Skeletal muscle tissue (tissue), 4 donors: ENCODE results near the gene ZBTB2. TPM values are rescaled to one million over a fixed set of nuclear protein-coding genes. Genes with fewer than 3 reads are reported as not detected.

Experiments used
- H3K27ac ChIP-seq: one replicate; pipeline ENCODE4 v1.7.0; 2013; ENCODE audit warnings: mild to moderate bottlenecking, low read depth, low read length, inconsistent platforms
- H3K27me3 ChIP-seq, 3 donors: one replicate each; pipeline ENCODE4 v1.7.0; 2013; ENCODE audit warnings: low read length in 3 of 3; ENCODE audit not compliant: control insufficient read depth in 3 of 3, insufficient read depth in 3 of 3
- H3K36me3 ChIP-seq, 3 donors: one replicate each; pipeline ENCODE4 v1.7.0; 2013; ENCODE audit warnings: low read length in 3 of 3; ENCODE audit not compliant: control insufficient read depth in 3 of 3, insufficient read depth in 3 of 3
- H3K4me1 ChIP-seq, 3 donors: one replicate each; pipeline ENCODE4 v1.7.0; 2013; ENCODE audit warnings: low read length in 3 of 3, mild to moderate bottlenecking in 3 of 3; ENCODE audit not compliant: control insufficient read depth in 3 of 3, insufficient read depth in 3 of 3
- H3K4me3 ChIP-seq, 3 donors: one replicate each; pipeline ENCODE4 v1.7.0; 2013; ENCODE audit warnings: low read length in 3 of 3
- H3K9ac ChIP-seq, 3 donors: one replicate each; pipeline ENCODE4 v1.7.0; 2013; ENCODE audit warnings: low read length in 3 of 3, mild to moderate bottlenecking in 3 of 3, moderate library complexity in 2 of 3, low read depth in 1 of 3
- H3K9me3 ChIP-seq, 3 donors: one replicate each; pipeline ENCODE4 v1.7.0; 2013; ENCODE audit warnings: low read length in 3 of 3; ENCODE audit not compliant: control insufficient read depth in 3 of 3
- total RNA-seq: library from RNA; depleted of rRNA; stranded (reverse); fragments of >200 nt; gene quantifications from one replicate; pipeline ENCODE4 v1.2.3, GENCODE V29; 2014
- donor health status: Osteomylitis.

The ZBTB2 gene
- total RNA-seq, 1 donor from 2014 or later: 5.7 TPM

DNA sequence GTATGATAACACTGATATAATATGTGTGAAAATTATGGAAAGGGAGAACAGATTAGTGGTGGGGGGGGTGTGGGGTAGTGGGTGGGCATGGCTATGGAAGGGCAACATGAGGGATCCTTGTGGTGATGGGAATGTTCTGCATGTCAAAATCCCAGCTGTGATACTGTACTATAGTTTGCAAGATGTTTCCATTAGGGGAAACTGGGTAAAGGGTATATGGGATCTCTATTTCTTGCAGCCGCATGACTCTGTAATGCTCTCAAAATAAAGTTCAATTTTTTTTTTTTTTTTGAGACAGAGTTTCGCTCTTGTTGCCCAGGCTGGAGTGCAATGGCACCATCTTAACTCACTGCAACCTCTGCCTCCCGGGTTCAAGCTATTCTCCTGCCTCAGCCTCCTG, 14.3 kb downstream of the ZBTB2 start:
- H3K9ac ChIP-seq: no peak overlapping the region
- peaks cover 5 to 19% (median 8%) of the 10 kb centered on the region in 3 donors for H3K4me1 ChIP-seq
- H3K9me3 ChIP-seq: no peaks in the 10 kb centered on the region
- H3K4me3 ChIP-seq: no peak overlapping the region
- no peak overlapping the region for H3K27ac ChIP-seq
- H3K27me3 ChIP-seq: no peaks in the 10 kb centered on the region
- peaks cover 2 to 6% (median 6%) of the 10 kb centered on the region in 3 donors for H3K36me3 ChIP-seq

DNA sequence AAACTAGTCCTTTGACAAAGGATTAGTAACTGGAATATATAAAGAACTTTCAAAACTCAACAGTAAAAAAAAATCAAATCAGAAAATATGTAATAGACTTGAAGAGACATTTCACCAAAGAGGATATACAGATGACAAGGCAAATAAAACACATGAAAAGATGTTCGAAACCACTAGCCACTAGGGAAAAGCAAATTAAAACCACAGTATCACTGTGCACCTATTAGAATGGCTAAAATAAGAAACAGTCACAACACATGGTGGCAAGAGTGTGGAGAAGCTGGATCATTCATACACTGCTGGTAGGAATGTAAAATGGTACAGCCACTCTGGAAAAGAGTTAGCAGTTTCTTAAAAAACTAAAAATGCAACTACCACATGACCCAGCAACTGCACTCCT, 14.9 kb downstream of the ZBTB2 start:
- H3K27ac ChIP-seq: no peak overlapping the region
- no peaks in the 10 kb centered on the region for H3K9me3 ChIP-seq
- peaks cover 3 to 11% (median 6%) of the 10 kb centered on the region in 3 donors for H3K36me3 ChIP-seq

GRCh38 chr6:151375833-151376232, 15.5 kb downstream of the ZBTB2 start:
- no peaks in the 10 kb centered on the region for H3K27me3 ChIP-seq
- H3K9ac ChIP-seq: no peak overlapping the region
- no peak overlapping the region for H3K27ac ChIP-seq
- no peaks in the 10 kb centered on the region for H3K9me3 ChIP-seq
- H3K36me3 ChIP-seq: peaks cover 7 to 17% (median 10%) of the 10 kb centered on the region in 3 donors
- H3K4me1 ChIP-seq: peaks cover 5 to 16% (median 9%) of the 10 kb centered on the region in 3 donors
- no peak overlapping the region for H3K4me3 ChIP-seq

More for the DNA sequence above, 14.9 kb downstream of the ZBTB2 start:
- peaks cover 5 to 19% (median 8%) of the 10 kb centered on the region in 3 donors for H3K4me1 ChIP-seq
- no peak overlapping the region for H3K9ac ChIP-seq
- H3K4me3 ChIP-seq: no peak overlapping the region
- H3K27me3 ChIP-seq: no peaks in the 10 kb centered on the region

DNA sequence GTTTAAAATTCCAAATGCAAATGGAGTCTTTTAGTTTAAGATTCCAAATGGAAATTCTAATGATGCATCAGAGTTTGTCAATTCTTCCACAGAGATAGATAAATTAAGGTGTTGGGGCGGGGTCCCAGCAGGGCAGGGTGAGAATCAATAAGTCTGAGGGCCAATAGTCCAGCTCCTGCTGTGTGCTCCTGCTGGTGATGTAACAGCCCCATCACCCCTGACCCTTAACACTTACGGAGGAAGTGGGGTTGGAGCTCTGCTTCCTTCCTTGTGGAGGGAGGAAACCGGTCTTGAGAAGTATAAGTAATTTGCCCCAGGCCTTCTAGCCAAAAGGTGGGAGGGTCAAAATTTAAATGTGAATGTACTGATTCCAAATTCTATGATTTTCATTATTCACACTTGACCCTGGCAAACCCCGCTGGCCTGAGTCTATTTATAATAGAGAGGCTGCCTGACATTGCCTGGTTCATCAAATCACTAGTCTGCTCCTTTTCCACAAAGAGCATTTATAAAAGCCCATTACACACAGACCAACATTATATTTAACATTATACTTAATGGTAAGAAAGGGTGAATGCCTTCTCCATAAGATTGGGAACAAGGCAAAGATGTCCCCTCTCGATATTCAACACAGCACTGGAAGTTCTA, 17.2 kb downstream of the ZBTB2 start:
- Histone ChIP-seq H3K9me3 (no peaks in the 10 kb centered on the region), H3K27ac (peak overlapping the region; percentile 45), H3K9ac (no peak overlapping the region), H3K4me3 (no peak overlapping the region), H3K27me3 (no peaks in the 10 kb centered on the region), H3K36me3 (peaks cover 8 to 18% (median 10%) of the 10 kb centered on the region in 3 donors), H3K4me1 (peaks cover 0 to 14% (median 10%) of the 10 kb centered on the region in 3 donors)

- Histone ChIP-seq H3K27me3 (no peaks in the 10 kb centered on the region), H3K4me3 (no peak overlapping the region), H3K9ac (no peak overlapping the region), H3K36me3 (peaks cover 10 to 18% (median 10%) of the 10 kb centered on the region in 3 donors), H3K4me1 (peaks cover 0 to 14% (median 10%) of the 10 kb centered on the region in 3 donors), H3K27ac (no peak overlapping the region), H3K9me3 (no peaks in the 10 kb centered on the region)
Measured at GRCh38 chr6:151372164-151372563, 19.2 kb downstream of the ZBTB2 start.

DNA sequence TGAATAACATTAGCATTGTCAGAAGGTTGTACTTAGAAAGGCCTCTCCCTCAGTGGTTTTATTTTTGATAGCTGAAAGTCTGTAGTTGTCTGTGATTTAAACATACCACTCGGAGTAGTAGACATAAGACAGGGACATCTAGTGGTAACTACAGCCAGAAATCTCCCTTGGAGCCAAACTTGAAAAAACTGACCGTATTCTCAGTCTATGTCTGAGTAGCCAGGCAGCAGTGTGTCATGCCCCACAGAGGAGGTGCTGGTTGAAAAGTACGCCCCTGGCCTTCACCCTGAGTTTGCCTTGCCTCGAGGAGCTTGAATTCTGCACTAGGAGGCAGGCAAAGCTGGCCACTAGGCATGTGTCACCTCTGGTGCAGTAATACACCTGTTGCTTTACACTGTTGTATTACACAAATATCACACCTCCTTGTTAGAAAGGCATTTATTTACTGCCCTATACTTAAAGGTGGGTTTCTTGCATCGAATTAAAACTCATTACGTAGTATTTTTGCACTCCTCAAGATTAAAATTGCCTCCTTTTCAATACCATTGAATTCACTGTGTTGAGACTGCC, 20.8 kb downstream of the ZBTB2 start:
- H3K9ac ChIP-seq: no peak overlapping the region
- no peaks in the 10 kb centered on the region for H3K9me3 ChIP-seq
- H3K4me1 ChIP-seq: peaks cover 0 to 14% (median 10%) of the 10 kb centered on the region in 3 donors
- no peak overlapping the region for H3K4me3 ChIP-seq
- no peak overlapping the region for H3K27ac ChIP-seq
- no peaks in the 10 kb centered on the region for H3K27me3 ChIP-seq
- H3K36me3 ChIP-seq: peaks cover 21 to 31% (median 22%) of the 10 kb centered on the region in 3 donors

- Histone ChIP-seq H3K4me1 (no peaks in the 10 kb centered on the region), H3K27me3 (no peaks in the 10 kb centered on the region), H3K4me3 (no peak overlapping the region), H3K36me3 (peaks cover 25 to 42% (median 32%) of the 10 kb centered on the region in 3 donors), H3K27ac (no peak overlapping the region), H3K9me3 (no peaks in the 10 kb centered on the region), H3K9ac (no peak overlapping the region)
Measured at GRCh38 chr6:151365233-151365632, 26.1 kb downstream of the ZBTB2 start.

DNA sequence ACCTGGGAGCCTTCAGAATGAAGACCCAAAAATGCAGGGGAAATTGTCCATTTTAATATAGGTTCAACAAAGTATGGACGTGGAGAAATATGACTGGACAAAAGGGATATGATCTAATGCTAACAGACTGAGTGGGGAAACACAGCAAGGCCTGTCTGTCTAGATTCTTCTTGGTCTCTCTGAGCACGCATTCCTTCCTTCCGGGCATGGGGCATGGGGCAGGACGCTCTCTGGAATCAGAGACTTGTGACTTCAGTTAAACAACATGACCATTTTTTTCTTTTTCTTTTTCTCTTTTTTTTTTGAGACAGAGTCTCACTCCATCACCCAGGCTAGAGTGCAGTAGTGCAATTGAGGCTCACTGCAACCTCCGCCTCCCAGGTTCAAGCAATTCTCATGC, 31.9 kb downstream of the ZBTB2 start:
- Histone ChIP-seq H3K36me3 (peaks cover 11 to 23% (median 13%) of the 10 kb centered on the region in 3 donors), H3K4me3 (no peak overlapping the region), H3K4me1 (no peaks in the 10 kb centered on the region), H3K27me3 (no peaks in the 10 kb centered on the region), H3K27ac (no peak overlapping the region), H3K9me3 (no peaks in the 10 kb centered on the region), H3K9ac (no peak overlapping the region)

DNA sequence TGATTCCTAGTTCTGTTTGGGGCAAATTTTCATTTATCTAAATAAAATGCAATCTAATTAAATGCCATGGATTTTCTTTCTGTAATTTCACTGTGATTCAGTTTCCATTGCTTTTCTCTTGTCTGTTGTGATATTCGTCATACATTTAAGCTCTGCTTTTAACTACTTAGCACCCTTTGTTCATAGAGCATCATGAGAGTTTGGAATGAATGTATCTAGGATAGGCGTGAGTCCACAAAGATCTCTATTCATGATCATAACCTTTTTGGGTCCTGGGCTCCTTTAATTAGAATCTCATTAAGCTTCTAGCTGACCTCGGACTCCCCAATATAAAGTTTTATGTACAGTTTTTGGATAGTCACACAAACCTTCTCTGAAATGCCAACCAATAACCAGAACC, 32.9 kb downstream of the ZBTB2 start:
- Histone ChIP-seq H3K27me3 (no peaks in the 10 kb centered on the region), H3K4me1 (no peaks in the 10 kb centered on the region), H3K9me3 (no peaks in the 10 kb centered on the region), H3K27ac (no peak overlapping the region), H3K9ac (no peak overlapping the region), H3K36me3 (peaks cover 11 to 23% (median 13%) of the 10 kb centered on the region in 3 donors), H3K4me3 (no peak overlapping the region)

- Histone ChIP-seq H3K9ac (no peak overlapping the region), H3K27me3 (no peaks in the 10 kb centered on the region), H3K27ac (no peak overlapping the region), H3K9me3 (no peaks in the 10 kb centered on the region), H3K36me3 (peaks cover 11 to 19% (median 13%) of the 10 kb centered on the region in 3 donors), H3K4me1 (no peaks in the 10 kb centered on the region), H3K4me3 (no peak overlapping the region)
Measured at GRCh38 chr6:151357758-151358436, 33.5 kb downstream of the ZBTB2 start.
